Activated CD8-positive, alpha-beta T cell treated with anti-CD3 and anti-CD28 coated beads for 36 hours (primary cell): ENCODE results near the gene POLN. TPM values are rescaled to one million over a fixed set of nuclear protein-coding genes. Genes with fewer than 3 reads are reported as not detected.

Experiments
- ATAC-seq: fragments of 200-7000 bp; cut with Tn5 transposase; one replicate; pipeline ENCODE4 v1.10.0; 2021; ENCODE audit warnings: mild to moderate bottlenecking, moderate library complexity
- CTCF ChIA-PET: fragments of 350-600 bp; sonication (Branson Sonifier 250); formaldehyde crosslinking; loops from one replicate; lab custom pipeline; 2021; ENCODE audit warnings: antibody characterized with exemption; lab: Charles Lee
- POLR2A ChIA-PET: fragments of 350-600 bp; sonication (Branson Sonifier 250); formaldehyde crosslinking; loops from one replicate; lab custom pipeline; 2021; ENCODE audit warnings: antibody characterized with exemption; lab: Charles Lee
- DNase-seq: peaks from one replicate; pipeline ENCODE4 v3.0.0-alpha.2; 2020
- H3K27ac Mint-ChIP-seq: one replicate; pipeline ENCODE4 v1.8.0; 2021; ENCODE audit warnings: mild to moderate bottlenecking, mixed read lengths
- H3K27me3 Mint-ChIP-seq: one replicate; pipeline ENCODE4 v1.8.0; 2021; ENCODE audit warnings: mixed read lengths
- H3K36me3 Mint-ChIP-seq: one replicate; pipeline ENCODE4 v1.8.0; 2021; ENCODE audit warnings: low read depth, mixed read lengths
- H3K4me1 Mint-ChIP-seq: one replicate; pipeline ENCODE4 v1.8.0; 2021; ENCODE audit warnings: low read depth, mixed read lengths
- H3K4me3 Mint-ChIP-seq: one replicate; pipeline ENCODE4 v1.8.0; 2021; ENCODE audit warnings: mild to moderate bottlenecking, moderate library complexity, mixed read lengths
- H3K9me3 Mint-ChIP-seq: one replicate; pipeline ENCODE4 v1.8.0; 2021; ENCODE audit warnings: mixed read lengths
- intact Hi-C: fragments of 100-400 bp; cut with micrococcal nuclease; formaldehyde crosslinking; loops from one replicate; pipeline ENCODE4 v1.10.0; 2022
- total RNA-seq, 2 experiments: library from RNA; stranded (reverse); gene quantifications; one replicate each; pipeline ENCODE4 v1.2.3, GENCODE V29; 2021
- TF ChIP-seq, protein P1 (sequence below): fragments of 200-600 bp; IDR thresholded peaks from one replicate; pipeline ENCODE4 v1.8.0; 2022; ENCODE audit warnings: antibody characterized with exemption, mild to moderate bottlenecking

POLN gene
- total RNA-seq, 2 experiments from 2014 or later, result 2.1 to 2.9 TPM

DNA sequence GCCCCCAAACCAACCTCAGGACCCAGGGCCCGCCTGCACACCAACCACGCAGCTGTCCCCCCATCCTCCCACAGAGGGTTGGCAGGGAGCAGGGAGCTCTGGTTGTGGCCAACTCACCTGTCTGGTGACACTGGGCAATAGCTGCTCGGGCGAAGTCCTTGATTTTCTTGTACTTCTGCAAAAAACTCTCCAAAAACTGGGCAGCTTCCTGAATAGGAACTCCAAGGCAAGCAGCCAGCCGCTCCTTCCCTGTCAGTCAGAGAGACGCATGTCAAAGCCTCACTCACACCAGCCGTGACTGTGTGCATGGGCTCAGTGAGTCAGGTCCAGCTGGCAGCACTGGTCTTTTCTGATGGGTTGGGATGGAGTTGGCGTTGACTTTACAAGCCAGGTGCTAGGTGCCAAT, 156.4 kb downstream of the POLN start:
- peaks cover 1% of the 10 kb centered on the region for H3K27me3 Mint-ChIP-seq
- POLR2A ChIA-PET, result no interaction called here
- no peak for DNase-seq
- H3K4me3 Mint-ChIP-seq, result no peak overlapping the region
- no peak overlapping the region for H3K27ac Mint-ChIP-seq
- ATAC-seq, result no peak
- H3K36me3 Mint-ChIP-seq, result no peaks in the 10 kb centered on the region
- CTCF ChIA-PET, result no interaction called here
- H3K4me1 Mint-ChIP-seq, result no peaks in the 10 kb centered on the region
- H3K9me3 Mint-ChIP-seq, result no peaks in the 10 kb centered on the region
- intact Hi-C loops, result no loop called here
- TF ChIP-seq, protein P1, sequence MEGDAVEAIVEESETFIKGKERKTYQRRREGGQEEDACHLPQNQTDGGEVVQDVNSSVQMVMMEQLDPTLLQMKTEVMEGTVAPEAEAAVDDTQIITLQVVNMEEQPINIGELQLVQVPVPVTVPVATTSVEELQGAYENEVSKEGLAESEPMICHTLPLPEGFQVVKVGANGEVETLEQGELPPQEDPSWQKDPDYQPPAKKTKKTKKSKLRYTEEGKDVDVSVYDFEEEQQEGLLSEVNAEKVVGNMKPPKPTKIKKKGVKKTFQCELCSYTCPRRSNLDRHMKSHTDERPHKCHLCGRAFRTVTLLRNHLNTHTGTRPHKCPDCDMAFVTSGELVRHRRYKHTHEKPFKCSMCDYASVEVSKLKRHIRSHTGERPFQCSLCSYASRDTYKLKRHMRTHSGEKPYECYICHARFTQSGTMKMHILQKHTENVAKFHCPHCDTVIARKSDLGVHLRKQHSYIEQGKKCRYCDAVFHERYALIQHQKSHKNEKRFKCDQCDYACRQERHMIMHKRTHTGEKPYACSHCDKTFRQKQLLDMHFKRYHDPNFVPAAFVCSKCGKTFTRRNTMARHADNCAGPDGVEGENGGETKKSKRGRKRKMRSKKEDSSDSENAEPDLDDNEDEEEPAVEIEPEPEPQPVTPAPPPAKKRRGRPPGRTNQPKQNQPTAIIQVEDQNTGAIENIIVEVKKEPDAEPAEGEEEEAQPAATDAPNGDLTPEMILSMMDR, result no peak

DNA sequence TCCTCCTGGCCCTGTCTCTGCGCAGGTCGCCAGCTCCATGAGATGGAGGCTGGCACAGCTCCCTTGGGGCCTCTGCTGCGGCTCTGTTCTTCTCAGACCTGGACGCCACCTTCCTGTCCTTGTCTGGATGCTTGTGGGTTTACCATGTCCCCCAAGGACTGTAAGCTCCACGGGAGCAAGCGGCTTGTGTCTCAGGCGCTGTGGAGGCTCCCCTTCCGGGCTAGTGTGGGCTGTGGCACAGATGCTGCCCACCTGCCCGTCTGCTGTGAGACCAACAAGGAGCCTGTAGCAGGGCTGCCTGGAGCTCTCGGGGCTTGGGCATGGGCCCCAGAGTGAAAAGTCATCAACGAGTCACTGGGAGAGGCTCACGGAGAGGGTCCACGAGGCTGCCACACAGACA, 157.6 kb downstream of the POLN start:
- CTCF ChIA-PET, result no interaction called here
- POLR2A ChIA-PET, result no interaction called here
- Mint-ChIP-seq H3K27me3 (peaks cover 1% of the 10 kb centered on the region), H3K27ac (no peak overlapping the region), H3K36me3 (no peaks in the 10 kb centered on the region), H3K4me3 (no peak overlapping the region), H3K9me3 (no peaks in the 10 kb centered on the region), H3K4me1 (no peaks in the 10 kb centered on the region)
- intact Hi-C loops, result no loop called here
- TF ChIP-seq, protein P1, result no peak
- ATAC-seq (no peak), DNase-seq (no peak)

DNA sequence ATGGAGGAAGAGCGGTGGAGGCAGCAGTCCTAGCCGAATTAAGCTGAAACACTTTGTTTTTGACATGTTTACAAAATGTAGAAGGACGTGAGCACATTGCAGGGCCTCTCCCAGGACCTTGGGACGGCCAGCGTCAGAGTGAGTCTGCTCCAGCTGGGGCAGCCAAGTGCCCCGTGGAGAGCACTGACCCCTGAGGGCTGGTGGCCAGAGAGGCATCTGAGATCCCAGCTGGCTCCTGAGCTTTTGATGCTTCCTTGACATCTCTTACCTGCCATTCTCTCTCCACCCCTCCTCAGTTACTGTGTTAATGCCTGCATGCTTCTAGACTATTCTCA, 158.1 kb downstream of the POLN start:
- ATAC-seq (no peak), DNase-seq (no peak)
- H3K4me3 Mint-ChIP-seq, result no peak overlapping the region
- H3K4me1 Mint-ChIP-seq, result no peaks in the 10 kb centered on the region
- no peaks in the 10 kb centered on the region for H3K36me3 Mint-ChIP-seq
- ChIA-PET POLR2A (interaction anchor here (0.6 kb wide), 1 partner anchor 8 kb away, joined by 4 read pairs; no protein-coding TSS in a partner anchor), CTCF (no interaction called here)
- H3K27ac Mint-ChIP-seq, result no peak overlapping the region
- TF ChIP-seq, protein P1, result no peak
- intact Hi-C loops, result no loop called here
- no peaks in the 10 kb centered on the region for H3K9me3 Mint-ChIP-seq
- H3K27me3 Mint-ChIP-seq, result peaks cover 1% of the 10 kb centered on the region

DNA sequence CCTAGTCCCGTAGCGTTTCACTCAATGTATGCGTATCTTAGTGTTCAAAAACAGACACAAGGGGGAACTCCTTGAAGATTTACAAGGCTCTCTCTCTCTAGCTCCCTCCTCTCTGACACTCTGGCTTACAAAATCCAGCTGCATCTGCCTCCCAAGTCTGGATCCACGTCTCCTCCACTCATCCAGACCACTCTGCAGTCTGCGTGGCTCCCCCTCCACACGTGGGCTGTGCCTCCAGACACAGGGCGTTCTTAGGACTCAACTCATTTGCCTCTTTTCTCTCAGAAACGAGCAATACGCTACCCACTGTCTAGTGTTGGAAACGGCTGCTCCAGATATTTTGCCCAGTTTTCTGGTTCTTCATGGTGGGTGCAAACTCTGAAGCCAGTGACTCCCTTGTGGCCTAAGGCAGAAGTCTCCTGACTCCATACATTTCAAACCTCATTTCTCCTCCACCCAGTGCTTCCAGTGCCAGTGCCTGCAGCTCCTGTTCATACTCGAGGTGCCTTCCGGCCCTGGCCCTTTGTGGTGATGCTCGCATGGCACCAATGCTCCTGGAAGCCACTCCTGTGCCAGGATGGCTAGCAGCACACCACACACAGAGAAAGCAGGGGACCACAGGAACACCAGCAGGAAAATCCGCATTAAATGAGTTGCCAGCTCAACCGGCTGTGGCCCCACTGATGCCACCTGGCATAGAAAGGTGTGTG, 158.7 kb downstream of the POLN start:
- Mint-ChIP-seq H3K9me3 (no peaks in the 10 kb centered on the region), H3K4me3 (no peak overlapping the region), H3K27me3 (peaks cover 1% of the 10 kb centered on the region), H3K27ac (no peak overlapping the region), H3K4me1 (no peaks in the 10 kb centered on the region), H3K36me3 (no peaks in the 10 kb centered on the region)
- ChIA-PET CTCF (no interaction called here), POLR2A (interaction anchor here (0.6 kb wide), 1 partner anchor 9 kb away, joined by 4 read pairs; no protein-coding TSS in a partner anchor)
- TF ChIP-seq, protein P1, result no peak
- no peak for ATAC-seq
- no peak for DNase-seq
- intact Hi-C loops, result no loop called here

DNA sequence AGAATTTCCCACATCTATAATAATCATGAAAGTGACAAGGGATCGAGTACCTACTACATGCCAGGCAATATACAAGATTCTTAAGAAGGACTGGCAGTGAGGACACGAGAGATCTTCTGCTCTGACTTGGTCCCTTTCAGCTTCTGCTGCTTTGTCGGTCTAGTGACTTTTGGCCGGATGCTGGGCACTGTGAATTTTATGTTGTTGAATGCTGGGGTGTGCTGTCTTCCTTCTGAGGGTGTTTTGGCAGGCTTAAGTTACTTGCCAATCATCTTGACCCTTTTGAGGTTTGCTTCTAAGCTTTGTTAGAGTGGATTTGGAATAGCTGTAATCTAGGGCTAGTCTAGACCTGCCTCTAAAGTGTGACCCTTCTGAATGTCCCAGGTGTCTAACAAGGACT, 159.3 kb downstream of the POLN start:
- ChIA-PET CTCF (no interaction called here), POLR2A (no interaction called here)
- TF ChIP-seq, protein P1, result no peak
- Mint-ChIP-seq H3K27ac (no peak overlapping the region), H3K4me3 (no peak overlapping the region), H3K36me3 (no peaks in the 10 kb centered on the region), H3K27me3 (peaks cover 1% of the 10 kb centered on the region), H3K4me1 (no peaks in the 10 kb centered on the region), H3K9me3 (no peaks in the 10 kb centered on the region)
- intact Hi-C loops, result no loop called here
- ATAC-seq (no peak), DNase-seq (no peak)
